ENCODE results near the gene UBE2N.

UBE2N gene

GRCh38 chr12:93460003-93460402 is 18.3 kb upstream of the UBE2N start:
- H3K4me1 ChIP-seq (ENCODE audit: control insufficient read depth in 2 of 2, insufficient read depth in 1 of 2, low read depth in 1 of 2, low read length in 2 of 2) = peaks cover 0 to 2% of the 10 kb centered on the region in 2 donors
- no peak overlapping the region for H2BK5ac ChIP-seq (ENCODE audit: low read length)
- no peak overlapping the region for H2BK12ac ChIP-seq (ENCODE audit: low read length)
- DNase-seq (ENCODE audit: low spot score) = no peak
- WGBS, 2 donors (ENCODE audit: extremely low coverage in 2 of 2, insufficient read length in 2 of 2, insufficient replicate concordance in 1 of 2) = no CpG with 5 or more reads among the region's 6 CpGs
- H4K91ac ChIP-seq (ENCODE audit: low read depth, low read length, poor library complexity) = no peak overlapping the region
- no peak overlapping the region for H3K14ac ChIP-seq (ENCODE audit: low read length)
- H2BK120ac ChIP-seq (ENCODE audit: low read depth, low read length) = no peak overlapping the region
- no peak overlapping the region for H3K9ac ChIP-seq (ENCODE audit: low read depth, low read length, poor library complexity)
- H3K27ac ChIP-seq (replicated peaks; ENCODE audit: low read length) = no peak overlapping the region
- H3K23ac ChIP-seq (ENCODE audit: low read depth, low read length, poor library complexity) = no peak overlapping the region
- H3K4me3 ChIP-seq (ENCODE audit: low read length in 2 of 2) = no peak overlapping the region
- no peak overlapping the region for H3K18ac ChIP-seq (ENCODE audit: low read length)
- no peak overlapping the region for H4K8ac ChIP-seq (ENCODE audit: low read depth, low read length)
- no peaks in the 10 kb centered on the region for H3K79me1 ChIP-seq (ENCODE audit: low read depth, low read length)
- no peak overlapping the region for H3K4ac ChIP-seq (ENCODE audit: low read length)
- no peak overlapping the region for H3K4me2 ChIP-seq (ENCODE audit: insufficient read depth, low read length, poor library complexity, severe bottlenecking)
- H2BK15ac ChIP-seq (ENCODE audit: low read length) = no peak overlapping the region
- H2AK5ac ChIP-seq (ENCODE audit: low read depth, low read length) = no peak overlapping the region
- no peaks in the 10 kb centered on the region for H3K27me3 ChIP-seq (ENCODE audit: control insufficient read depth in 3 of 3, insufficient read depth in 3 of 3, low read depth in 1 of 3, low read length in 3 of 3)
- no peaks in the 10 kb centered on the region for H3K9me3 ChIP-seq (replicated peaks in 1 of 2; ENCODE audit: control insufficient read depth in 2 of 2, insufficient read depth in 1 of 2, low read depth in 1 of 2, low read length in 2 of 2)
- no peak overlapping the region for H2AFZ ChIP-seq (ENCODE audit: low read length)
- no peaks in the 10 kb centered on the region for H3K36me3 ChIP-seq (replicated peaks in 1 of 2; ENCODE audit: control insufficient read depth in 2 of 2, insufficient read depth in 2 of 2, low read length in 2 of 2)

GRCh38 chr12:93459097-93459496 is 17.4 kb upstream of the UBE2N start:
- Histone ChIP-seq H3K4me3 (ENCODE audit: low read length in 2 of 2) (no peak overlapping the region), H2AK5ac (ENCODE audit: low read depth, low read length) (no peak overlapping the region), H2BK12ac (ENCODE audit: low read length) (no peak overlapping the region), H3K27ac (replicated peaks; ENCODE audit: low read length) (no peak overlapping the region), H3K18ac (ENCODE audit: low read length) (no peak overlapping the region), H3K27me3 (ENCODE audit: control insufficient read depth in 3 of 3, insufficient read depth in 3 of 3, low read depth in 1 of 3, low read length in 3 of 3) (no peaks in the 10 kb centered on the region), H3K36me3 (replicated peaks in 1 of 2; ENCODE audit: control insufficient read depth in 2 of 2, insufficient read depth in 2 of 2, low read length in 2 of 2) (no peaks in the 10 kb centered on the region), H2BK5ac (ENCODE audit: low read length) (no peak overlapping the region), H3K23ac (ENCODE audit: low read depth, low read length, poor library complexity) (no peak overlapping the region), H3K9me3 (replicated peaks in 1 of 2; ENCODE audit: control insufficient read depth in 2 of 2, insufficient read depth in 1 of 2, low read depth in 1 of 2, low read length in 2 of 2) (no peaks in the 10 kb centered on the region), H2BK120ac (ENCODE audit: low read depth, low read length) (no peak overlapping the region), H2AFZ (ENCODE audit: low read length) (no peak overlapping the region), H3K4me1 (ENCODE audit: control insufficient read depth in 2 of 2, insufficient read depth in 1 of 2, low read depth in 1 of 2, low read length in 2 of 2) (peaks cover 0 to 2% of the 10 kb centered on the region in 2 donors), H3K9ac (ENCODE audit: low read depth, low read length, poor library complexity) (no peak overlapping the region), H4K8ac (ENCODE audit: low read depth, low read length) (no peak overlapping the region), H3K4ac (ENCODE audit: low read length) (no peak overlapping the region), H3K14ac (ENCODE audit: low read length) (no peak overlapping the region), H2BK15ac (ENCODE audit: low read length) (no peak overlapping the region), H4K91ac (ENCODE audit: low read depth, low read length, poor library complexity) (no peak overlapping the region), H3K79me1 (ENCODE audit: low read depth, low read length) (no peaks in the 10 kb centered on the region), H3K4me2 (ENCODE audit: insufficient read depth, low read length, poor library complexity, severe bottlenecking) (no peak overlapping the region)
- no CpG with 5 or more reads among the region's 5 CpGs for WGBS, 2 donors (ENCODE audit: extremely low coverage in 2 of 2, insufficient read length in 2 of 2, insufficient replicate concordance in 1 of 2)
- DNase-seq (ENCODE audit: low spot score) = no peak

DNA sequence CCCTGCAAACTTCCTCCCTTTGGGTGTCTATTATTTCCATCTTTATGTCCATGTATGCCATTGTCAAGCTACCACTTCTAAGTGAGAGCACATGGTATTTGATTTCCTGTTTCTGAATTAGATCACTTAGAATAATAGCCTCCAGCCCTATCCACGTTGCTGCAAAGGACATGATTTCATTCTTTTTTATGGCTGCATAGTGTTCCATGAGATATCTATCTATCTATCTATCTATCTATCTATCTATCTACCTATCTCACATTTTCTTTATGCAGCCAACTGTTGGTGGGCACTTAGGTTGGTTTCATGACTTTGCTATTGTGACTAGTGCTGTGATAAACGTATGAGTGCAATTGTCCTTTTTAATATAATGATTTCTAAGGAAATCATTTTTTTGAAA is 14.3 kb upstream of the UBE2N start:
- no peak overlapping the region for H2BK12ac ChIP-seq (ENCODE audit: low read length)
- no peak overlapping the region for H3K27ac ChIP-seq (replicated peaks; ENCODE audit: low read length)
- H3K4me2 ChIP-seq (ENCODE audit: insufficient read depth, low read length, poor library complexity, severe bottlenecking) = no peak overlapping the region
- WGBS, 2 donors (ENCODE audit: extremely low coverage in 2 of 2, insufficient read length in 2 of 2, insufficient replicate concordance in 1 of 2) = no CpG with 5 or more reads among the region's 2 CpGs
- no peak overlapping the region for H2BK5ac ChIP-seq (ENCODE audit: low read length)
- H3K4me3 ChIP-seq (ENCODE audit: low read length in 2 of 2) = no peak overlapping the region
- no peak overlapping the region for H2BK15ac ChIP-seq (ENCODE audit: low read length)
- no peak overlapping the region for H2AK5ac ChIP-seq (ENCODE audit: low read depth, low read length)
- H3K9ac ChIP-seq (ENCODE audit: low read depth, low read length, poor library complexity) = no peak overlapping the region
- H3K14ac ChIP-seq (ENCODE audit: low read length) = no peak overlapping the region
- H3K4ac ChIP-seq (ENCODE audit: low read length) = no peak overlapping the region
- H2BK120ac ChIP-seq (ENCODE audit: low read depth, low read length) = no peak overlapping the region
- H3K4me1 ChIP-seq (ENCODE audit: control insufficient read depth in 2 of 2, insufficient read depth in 1 of 2, low read depth in 1 of 2, low read length in 2 of 2) = peaks cover 0 to 2% of the 10 kb centered on the region in 2 donors
- H4K8ac ChIP-seq (ENCODE audit: low read depth, low read length) = no peak overlapping the region
- H3K27me3 ChIP-seq (ENCODE audit: control insufficient read depth in 3 of 3, insufficient read depth in 3 of 3, low read depth in 1 of 3, low read length in 3 of 3) = no peaks in the 10 kb centered on the region
- H3K36me3 ChIP-seq (replicated peaks in 1 of 2; ENCODE audit: control insufficient read depth in 2 of 2, insufficient read depth in 2 of 2, low read length in 2 of 2) = no peaks in the 10 kb centered on the region
- no peak overlapping the region for H4K91ac ChIP-seq (ENCODE audit: low read depth, low read length, poor library complexity)
- no peaks in the 10 kb centered on the region for H3K9me3 ChIP-seq (replicated peaks in 1 of 2; ENCODE audit: control insufficient read depth in 2 of 2, insufficient read depth in 1 of 2, low read depth in 1 of 2, low read length in 2 of 2)
- DNase-seq (ENCODE audit: low spot score) = no peak
- no peak overlapping the region for H2AFZ ChIP-seq (ENCODE audit: low read length)
- no peak overlapping the region for H3K23ac ChIP-seq (ENCODE audit: low read depth, low read length, poor library complexity)
- H3K79me1 ChIP-seq (ENCODE audit: low read depth, low read length) = no peaks in the 10 kb centered on the region
- no peak overlapping the region for H3K18ac ChIP-seq (ENCODE audit: low read length)

GRCh38 chr12:93453633-93454032 is 11.9 kb upstream of the UBE2N start:
- Histone ChIP-seq H3K4me3 (ENCODE audit: low read length in 2 of 2) (no peak overlapping the region), H3K27ac (replicated peaks; ENCODE audit: low read length) (no peak overlapping the region), H2BK15ac (ENCODE audit: low read length) (no peak overlapping the region), H3K9me3 (replicated peaks in 1 of 2; ENCODE audit: control insufficient read depth in 2 of 2, insufficient read depth in 1 of 2, low read depth in 1 of 2, low read length in 2 of 2) (peaks cover 0 to 4% of the 10 kb centered on the region in 2 donors), H3K14ac (ENCODE audit: low read length) (no peak overlapping the region), H4K91ac (ENCODE audit: low read depth, low read length, poor library complexity) (no peak overlapping the region), H2BK12ac (ENCODE audit: low read length) (no peak overlapping the region), H3K36me3 (replicated peaks in 1 of 2; ENCODE audit: control insufficient read depth in 2 of 2, insufficient read depth in 2 of 2, low read length in 2 of 2) (no peaks in the 10 kb centered on the region), H3K4me2 (ENCODE audit: insufficient read depth, low read length, poor library complexity, severe bottlenecking) (no peak overlapping the region), H2AFZ (ENCODE audit: low read length) (no peak overlapping the region), H3K23ac (ENCODE audit: low read depth, low read length, poor library complexity) (no peak overlapping the region), H3K27me3 (ENCODE audit: control insufficient read depth in 3 of 3, insufficient read depth in 3 of 3, low read depth in 1 of 3, low read length in 3 of 3) (no peaks in the 10 kb centered on the region), H4K8ac (ENCODE audit: low read depth, low read length) (no peak overlapping the region), H2BK5ac (ENCODE audit: low read length) (no peak overlapping the region), H2BK120ac (ENCODE audit: low read depth, low read length) (no peak overlapping the region), H3K79me1 (ENCODE audit: low read depth, low read length) (no peaks in the 10 kb centered on the region), H3K9ac (ENCODE audit: low read depth, low read length, poor library complexity) (no peak overlapping the region), H3K4ac (ENCODE audit: low read length) (no peak overlapping the region), H3K4me1 (ENCODE audit: control insufficient read depth in 2 of 2, insufficient read depth in 1 of 2, low read depth in 1 of 2, low read length in 2 of 2) (no peaks in the 10 kb centered on the region), H3K18ac (ENCODE audit: low read length) (no peak overlapping the region), H2AK5ac (ENCODE audit: low read depth, low read length) (no peak overlapping the region)
- WGBS, 2 donors (ENCODE audit: extremely low coverage in 2 of 2, insufficient read length in 2 of 2, insufficient replicate concordance in 1 of 2) = no CpG with 5 or more reads among the region's 5 CpGs
- DNase-seq (ENCODE audit: low spot score) = no peak

Measured in neuronal stem cell (in vitro differentiated cells).